ENCODE data around the gene HAPSTR1. TPM values are rescaled to one million over a fixed set of nuclear protein-coding genes. Genes with fewer than 3 reads are reported as not detected.

HAPSTR1 gene
- total and polyA plus RNA-seq, 2 of the 8 experiments (the other 6 are each of a cell fraction or from before 2014, with no cell fraction given) = 11.9 to 66.1 TPM

GRCh38 chr16:9056061-9056460 is 35.4 kb upstream of the HAPSTR1 start (continued):
- TF ChIP-seq ATF2 (IDR thresholded peaks at IDR 0.05; ENCODE audit: low read length) (no peak), SIN3A (conservative IDR thresholded peaks at IDR 0.05 in 1 of 2, IDR thresholded peaks at IDR 0.05 in 1 of 2; ENCODE audit: low read depth in 1 of 2, low read length in 2 of 2) (no peak), FOSL1 (IDR thresholded peaks at IDR 0.05; ENCODE audit: insufficient read depth, low read depth, low read length) (no peak), MAX (IDR thresholded peaks at IDR 0.05) (no peak), ZNF274 (IDR thresholded peaks at IDR 0.05; ENCODE audit: borderline replicate concordance, extremely low read depth, low read length) (no peak), GTF2F1 (IDR thresholded peaks at IDR 0.05; ENCODE audit: borderline replicate concordance, low read depth, low read length) (no peak), BCL11A (IDR thresholded peaks at IDR 0.05; ENCODE audit: low read depth in 2 of 2, low read length in 2 of 2) (no peak), CBX8 (IDR thresholded peaks at IDR 0.05; ENCODE audit: borderline replicate concordance, low read depth, low read length) (no peak)

All from H1 (cell line).